ENCODE measurements around the gene RAB5IF. TPM values are rescaled to one million over a fixed set of nuclear protein-coding genes. Genes with fewer than 3 reads are reported as not detected.

RAB5IF gene
- total and polyA plus RNA-seq, 2 of the 13 experiments (the other 11 are each of a cell fraction or from before 2014, with no cell fraction given) = 261 to 305 TPM

DNA sequence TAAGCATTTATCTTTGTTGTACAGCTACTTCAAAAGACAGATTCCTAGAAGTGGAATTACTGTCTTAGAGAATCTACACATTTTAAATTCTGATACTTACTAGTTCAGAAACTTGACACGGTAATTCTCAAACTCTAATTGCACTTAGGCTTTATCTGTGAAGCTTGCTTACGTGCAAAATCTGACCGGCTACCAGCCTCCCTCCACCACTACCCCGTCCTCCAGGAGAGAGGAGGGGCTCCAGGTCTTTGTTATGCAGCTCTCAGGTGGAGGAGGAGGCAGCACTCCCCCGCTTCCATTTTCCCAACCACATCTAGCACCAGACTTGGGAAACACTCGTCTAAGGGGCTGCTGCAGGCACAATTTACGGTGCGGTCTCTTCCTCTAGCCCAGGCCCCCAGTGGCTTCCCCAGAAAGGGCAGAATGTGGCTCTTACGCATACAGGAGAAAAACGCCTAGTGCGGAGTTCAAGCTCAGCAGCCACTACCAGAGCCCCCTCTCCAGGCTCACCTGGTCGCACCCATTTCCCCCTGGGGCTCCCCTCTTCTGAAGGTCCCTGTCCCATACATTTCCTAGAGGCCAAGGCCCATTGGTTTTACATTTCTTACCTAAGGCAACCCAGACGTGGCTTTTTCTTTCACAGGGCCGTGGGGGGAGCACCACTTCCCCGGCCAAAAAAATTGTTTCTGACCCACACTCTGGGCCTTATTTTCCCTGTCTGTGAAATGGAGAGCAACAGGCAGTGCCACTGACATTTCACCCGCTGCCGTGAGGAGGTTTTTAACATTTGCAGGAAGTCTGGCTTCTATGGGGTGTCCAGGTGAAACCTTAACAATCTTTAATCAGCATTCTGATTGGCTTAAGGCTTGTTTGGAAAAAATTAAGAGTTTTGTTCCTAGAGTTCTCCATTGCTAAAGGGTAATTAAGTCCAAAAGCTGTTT lies 33.7 kb upstream of the RAB5IF start (continued):
- TF ChIP-seq, protein P1, sequence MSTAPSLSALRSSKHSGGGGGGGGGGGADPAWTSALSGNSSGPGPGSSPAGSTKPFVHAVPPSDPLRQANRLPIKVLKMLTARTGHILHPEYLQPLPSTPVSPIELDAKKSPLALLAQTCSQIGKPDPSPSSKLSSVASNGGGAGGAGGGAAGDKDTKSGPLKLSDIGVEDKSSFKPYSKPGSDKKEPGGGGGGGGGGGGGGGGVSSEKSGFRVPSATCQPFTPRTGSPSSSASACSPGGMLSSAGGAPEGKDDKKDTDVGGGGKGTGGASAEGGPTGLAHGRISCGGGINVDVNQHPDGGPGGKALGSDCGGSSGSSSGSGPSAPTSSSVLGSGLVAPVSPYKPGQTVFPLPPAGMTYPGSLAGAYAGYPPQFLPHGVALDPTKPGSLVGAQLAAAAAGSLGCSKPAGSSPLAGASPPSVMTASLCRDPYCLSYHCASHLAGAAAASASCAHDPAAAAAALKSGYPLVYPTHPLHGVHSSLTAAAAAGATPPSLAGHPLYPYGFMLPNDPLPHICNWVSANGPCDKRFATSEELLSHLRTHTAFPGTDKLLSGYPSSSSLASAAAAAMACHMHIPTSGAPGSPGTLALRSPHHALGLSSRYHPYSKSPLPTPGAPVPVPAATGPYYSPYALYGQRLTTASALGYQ (CRISPR knock-in tag; IDR thresholded peaks at IDR 0.05) = no peak
- TF ChIP-seq ZFP41 (CRISPR knock-in tag; IDR thresholded peaks at IDR 0.05; ENCODE audit: borderline replicate concordance) = no peak; the same call in 1 of the 2 replicates
- TF ChIP-seq ZNF597 (CRISPR knock-in tag; IDR thresholded peaks at IDR 0.05) = no peak
- no peak for TF ChIP-seq ZNF782 (CRISPR knock-in tag; IDR thresholded peaks at IDR 0.05; ENCODE audit: borderline replicate concordance)
- peak; percentile 36; the same call in 1 of the 2 replicates for TF ChIP-seq ZNF761 (CRISPR knock-in tag; conservative IDR thresholded peaks at IDR 0.05)
- TF ChIP-seq SRSF4 (IDR thresholded peaks at IDR 0.05; ENCODE audit: low read depth, low read length, poor library complexity, severe bottlenecking) = no peak
- TF ChIP-seq SALL1 (CRISPR knock-in tag; IDR thresholded peaks at IDR 0.05) = peak; percentile 69
- no peak for TF ChIP-seq PRPF4 (IDR thresholded peaks at IDR 0.05; ENCODE audit: low read depth, low read length, poor library complexity, severe bottlenecking)
- no peak for TF ChIP-seq RXRA (CRISPR knock-in tag; IDR thresholded peaks at IDR 0.05)
- TF ChIP-seq TCF7L2 (IDR thresholded peaks at IDR 0.05; ENCODE audit: low read depth, low read length) = no peak
- no peak for TF ChIP-seq HNRNPUL1 (IDR thresholded peaks at IDR 0.05; ENCODE audit: low read depth, low read length)
- TF ChIP-seq, protein P2, sequence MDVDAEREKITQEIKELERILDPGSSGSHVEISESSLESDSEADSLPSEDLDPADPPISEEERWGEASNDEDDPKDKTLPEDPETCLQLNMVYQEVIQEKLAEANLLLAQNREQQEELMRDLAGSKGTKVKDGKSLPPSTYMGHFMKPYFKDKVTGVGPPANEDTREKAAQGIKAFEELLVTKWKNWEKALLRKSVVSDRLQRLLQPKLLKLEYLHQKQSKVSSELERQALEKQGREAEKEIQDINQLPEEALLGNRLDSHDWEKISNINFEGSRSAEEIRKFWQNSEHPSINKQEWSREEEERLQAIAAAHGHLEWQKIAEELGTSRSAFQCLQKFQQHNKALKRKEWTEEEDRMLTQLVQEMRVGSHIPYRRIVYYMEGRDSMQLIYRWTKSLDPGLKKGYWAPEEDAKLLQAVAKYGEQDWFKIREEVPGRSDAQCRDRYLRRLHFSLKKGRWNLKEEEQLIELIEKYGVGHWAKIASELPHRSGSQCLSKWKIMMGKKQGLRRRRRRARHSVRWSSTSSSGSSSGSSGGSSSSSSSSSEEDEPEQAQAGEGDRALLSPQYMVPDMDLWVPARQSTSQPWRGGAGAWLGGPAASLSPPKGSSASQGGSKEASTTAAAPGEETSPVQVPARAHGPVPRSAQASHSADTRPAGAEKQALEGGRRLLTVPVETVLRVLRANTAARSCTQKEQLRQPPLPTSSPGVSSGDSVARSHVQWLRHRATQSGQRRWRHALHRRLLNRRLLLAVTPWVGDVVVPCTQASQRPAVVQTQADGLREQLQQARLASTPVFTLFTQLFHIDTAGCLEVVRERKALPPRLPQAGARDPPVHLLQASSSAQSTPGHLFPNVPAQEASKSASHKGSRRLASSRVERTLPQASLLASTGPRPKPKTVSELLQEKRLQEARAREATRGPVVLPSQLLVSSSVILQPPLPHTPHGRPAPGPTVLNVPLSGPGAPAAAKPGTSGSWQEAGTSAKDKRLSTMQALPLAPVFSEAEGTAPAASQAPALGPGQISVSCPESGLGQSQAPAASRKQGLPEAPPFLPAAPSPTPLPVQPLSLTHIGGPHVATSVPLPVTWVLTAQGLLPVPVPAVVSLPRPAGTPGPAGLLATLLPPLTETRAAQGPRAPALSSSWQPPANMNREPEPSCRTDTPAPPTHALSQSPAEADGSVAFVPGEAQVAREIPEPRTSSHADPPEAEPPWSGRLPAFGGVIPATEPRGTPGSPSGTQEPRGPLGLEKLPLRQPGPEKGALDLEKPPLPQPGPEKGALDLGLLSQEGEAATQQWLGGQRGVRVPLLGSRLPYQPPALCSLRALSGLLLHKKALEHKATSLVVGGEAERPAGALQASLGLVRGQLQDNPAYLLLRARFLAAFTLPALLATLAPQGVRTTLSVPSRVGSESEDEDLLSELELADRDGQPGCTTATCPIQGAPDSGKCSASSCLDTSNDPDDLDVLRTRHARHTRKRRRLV (CRISPR knock-in tag; IDR thresholded peaks at IDR 0.05) = no peak
- no peak for TF ChIP-seq ZNF367 (CRISPR knock-in tag; IDR thresholded peaks at IDR 0.05; ENCODE audit: borderline replicate concordance)
- no peak for TF ChIP-seq MAF1 (CRISPR knock-in tag; IDR thresholded peaks at IDR 0.05; ENCODE audit: borderline replicate concordance)
- no peak for TF ChIP-seq RARA (CRISPR knock-in tag; IDR thresholded peaks at IDR 0.05)
- TF ChIP-seq, protein P3, sequence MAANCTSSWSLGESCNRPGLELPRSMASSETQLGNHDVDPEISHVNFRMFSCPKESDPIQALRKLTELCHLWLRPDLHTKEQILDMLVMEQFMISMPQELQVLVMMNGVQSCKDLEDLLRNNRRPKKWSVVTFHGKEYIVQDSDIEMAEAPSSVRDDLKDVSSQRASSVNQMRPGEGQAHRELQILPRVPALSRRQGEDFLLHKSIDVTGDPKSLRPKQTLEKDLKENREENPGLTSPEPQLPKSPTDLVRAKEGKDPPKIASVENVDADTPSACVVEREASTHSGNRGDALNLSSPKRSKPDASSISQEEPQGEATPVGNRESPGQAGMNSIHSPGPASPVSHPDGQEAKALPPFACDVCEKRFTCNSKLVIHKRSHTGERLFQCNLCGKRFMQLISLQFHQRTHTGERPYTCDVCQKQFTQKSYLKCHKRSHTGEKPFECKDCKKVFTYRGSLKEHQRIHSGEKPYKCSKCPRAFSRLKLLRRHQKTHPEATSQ (CRISPR knock-in tag; IDR thresholded peaks at IDR 0.05; ENCODE audit: borderline replicate concordance) = no peak
- 0 out of 2 replicates have a peak, but pooled peaks have one; percentile 38 for TF ChIP-seq TSC22D2 (CRISPR knock-in tag; IDR thresholded peaks at IDR 0.05; ENCODE audit: borderline replicate concordance)
- no peak for TF ChIP-seq HNRNPH1 (optimal IDR thresholded peaks at IDR 0.05; ENCODE audit: low read depth, low read length)
- TF ChIP-seq MTF1 (CRISPR knock-in tag; IDR thresholded peaks at IDR 0.05) = no peak

All from HepG2 (cell line).